CD4-positive, alpha-beta T cell treated with Interferon gamma for 1 hour (primary cell): ENCODE data around the gene GDF10.

Experiments used
- DNase-seq: peaks from one replicate; pipeline ENCODE4 v3.0.0-alpha.2; 2020

GDF10 gene

GRCh38 chr10:47318706-47319105 lies 18.7 kb downstream of the GDF10 start:
- DNase-seq = no peak

GRCh38 chr10:47319784-47320183 lies 19.8 kb downstream of the GDF10 start:
- no peak for DNase-seq

GRCh38 chr10:47320812-47321211 lies 20.8 kb downstream of the GDF10 start:
- DNase-seq = no peak

GRCh38 chr10:47321521-47322195 lies 21.7 kb downstream of the GDF10 start:
- DNase-seq = no peak

- no peak for DNase-seq
Measured at GRCh38 chr10:47322300-47323061, 22.5 kb downstream of the GDF10 start, which contains the start of gene GDF2. TSS of gene GDF2 (plus strand) at chr10:47322454. CDS start at chr10:47322669, 215 bp downstream.

- DNase-seq = no peak
Measured at GRCh38 chr10:47323087-47323486, 23.1 kb downstream of the GDF10 start.

GRCh38 chr10:47323636-47324296 lies 23.8 kb downstream of the GDF10 start:
- DNase-seq = no peak

GRCh38 chr10:47325303-47326291 lies 25.6 kb downstream of the GDF10 start:
- DNase-seq = no peak

GRCh38 chr10:47326306-47326926 lies 26.4 kb downstream of the GDF10 start:
- no peak for DNase-seq

GRCh38 chr10:47326927-47327330 lies 26.9 kb downstream of the GDF10 start:
- no peak for DNase-seq

GRCh38 chr10:47329855-47330254 lies 29.9 kb downstream of the GDF10 start:
- DNase-seq = no peak

GRCh38 chr10:47330366-47330765 lies 30.4 kb downstream of the GDF10 start:
- DNase-seq = no peak

GRCh38 chr10:47330804-47331203 lies 30.8 kb downstream of the GDF10 start:
- no peak for DNase-seq

GRCh38 chr10:47331491-47331890 lies 31.5 kb downstream of the GDF10 start:
- no peak for DNase-seq

- no peak for DNase-seq
Measured at GRCh38 chr10:47331954-47332353, 32.0 kb downstream of the GDF10 start.

- DNase-seq = no peak
Measured at GRCh38 chr10:47332371-47332770, 32.4 kb downstream of the GDF10 start.

GRCh38 chr10:47332946-47333345 lies 32.9 kb downstream of the GDF10 start:
- DNase-seq = no peak

- DNase-seq = no peak
Measured at GRCh38 chr10:47333532-47333931, 33.5 kb downstream of the GDF10 start.

GRCh38 chr10:47334466-47335295 lies 34.7 kb downstream of the GDF10 start:
- no peak for DNase-seq

- DNase-seq = no peak
Measured at GRCh38 chr10:47335906-47336305, 35.9 kb downstream of the GDF10 start.
